HepG2 (cell line): ENCODE measurements around the gene CEACAM4. TPM values are rescaled to one million over a fixed set of nuclear protein-coding genes. Genes with fewer than 3 reads are reported as not detected.
A peak's percentile ranks its signal among the peaks of the same experiment; 100 is the strongest.

Experiments
- ATAC-seq: fragments of 200-7000 bp; cut with Tn5 transposase; 3 replicates; pipeline ENCODE4 v1.9.1; 2020; ENCODE audit warnings: mild to moderate bottlenecking, moderate library complexity
- BruUV-seq: library from RNA; stranded (reverse); fragments of 400-500 nt; replicated peaks from 2 replicates; lab custom pipeline; 2021; lab: Mats Ljungman, UMichigan
- CTCF ChIA-PET: fragments of 300-600 bp; formaldehyde crosslinking; extraction: SDS; loops from one replicate; lab custom pipeline; 2021; ENCODE audit warnings: low total read pairs, inconsistent platforms, low intra/inter-chr PET ratio; lab: Yijun Ruan, JAX
- POLR2A ChIA-PET: fragments of 350-600 bp; sonication (Branson Sonifier 250); formaldehyde crosslinking; loops from one replicate; lab custom pipeline; 2020; ENCODE audit warnings: antibody characterized with exemption, inconsistent platforms; lab: Yijun Ruan, JAX
- DNase-seq: peaks from one replicate; pipeline ENCODE4 v3.0.0-alpha.2; 2015; ENCODE audit warnings: low spot score
- FAIRE-seq: peaks from 3 replicates; lab custom pipeline; 2011; peaks lifted over from hg19 to GRCh38; lab: Jason Lieb, UNC
- H2AFZ ChIP-seq: one replicate; pipeline ENCODE4 v1.6.1; 2011; ENCODE audit warnings: low read length, inconsistent platforms
- H3K27ac ChIP-seq: fragments of 300-600 bp; 3 replicates; pipeline ENCODE4 v1.8.0; 2011; ENCODE audit warnings: mixed run types, mild to moderate bottlenecking, mixed read lengths, low read length, inconsistent platforms; ENCODE audit not compliant: insufficient read depth; ENCODE audit errors: extremely low read length
- H3K27me3 ChIP-seq, 2 experiments: fragments of 200-600 bp in 1 of 2; 2 replicates in 1 of 2; 3 replicates in 1 of 2; pipeline versions ENCODE4 v1.6.0 to v1.8.0; 2011; ENCODE audit warnings: low read length in 2 of 2, mild to moderate bottlenecking in 2 of 2, moderate library complexity in 2 of 2, inconsistent platforms in 1 of 2; ENCODE audit not compliant: insufficient read depth in 2 of 2, control insufficient read depth in 1 of 2
- H3K36me3 ChIP-seq, 2 experiments: fragments of 200-600 bp in 1 of 2; replicated peaks in 1 of 2; 2 replicates in 1 of 2; 3 replicates in 1 of 2; pipeline versions ENCODE4 v1.5.1 to v1.8.0; 2011; ENCODE audit warnings: low read length in 2 of 2, inconsistent platforms in 1 of 2; ENCODE audit not compliant: insufficient read depth in 2 of 2, control insufficient read depth in 1 of 2
- H3K4me1 ChIP-seq: 2 replicates; pipeline ENCODE4 v1.5.1; 2012; ENCODE audit warnings: low read length, inconsistent platforms; ENCODE audit not compliant: insufficient read depth
- H3K4me2 ChIP-seq: 2 replicates; pipeline ENCODE4 v1.6.0; 2011; ENCODE audit warnings: low read depth, low read length, inconsistent platforms
- H3K4me3 ChIP-seq, 3 experiments: fragments of 200-600 bp in 1 of 3; sonication (generic), shearing (Covaris generic) in 1 of 3; replicated peaks in 1 of 3; 2 replicates each; pipeline ENCODE4 v1.5.1; 2011 to 2016; ENCODE audit warnings: low read length in 3 of 3, inconsistent platforms in 2 of 3, low read depth in 2 of 3, mild to moderate bottlenecking in 2 of 3, control low read depth in 1 of 3, mixed read lengths in 1 of 3; ENCODE audit not compliant: insufficient read depth in 1 of 3
- H3K79me2 ChIP-seq: one replicate; pipeline ENCODE4 v1.6.1; 2011; ENCODE audit warnings: low read length, inconsistent platforms; ENCODE audit not compliant: insufficient read depth
- H3K9ac ChIP-seq: 2 replicates; pipeline ENCODE4 v1.6.0; 2011; ENCODE audit warnings: mild to moderate bottlenecking, low read depth, low read length, inconsistent platforms; ENCODE audit not compliant: insufficient read depth
- H3K9me3 ChIP-seq: 2 replicates; pipeline ENCODE4 v1.5.1; 2012; ENCODE audit warnings: mild to moderate bottlenecking, low read length
- H4K20me1 ChIP-seq: 2 replicates; pipeline ENCODE4 v1.6.0; 2011; ENCODE audit warnings: inconsistent platforms, mild to moderate bottlenecking, low read length, moderate library complexity; ENCODE audit not compliant: insufficient read depth
- ARNTL ChIP-seq: sonication (generic); formaldehyde crosslinking; IDR thresholded peaks from 2 replicates; pipeline ENCODE4 v1.4.0; 2020; ENCODE audit warnings: mild to moderate bottlenecking, missing genetic modification reagents
- CERS6 ChIP-seq: sonication (generic); formaldehyde crosslinking; IDR thresholded peaks from 2 replicates; pipeline ENCODE4 v1.5.0; 2020; ENCODE audit warnings: missing genetic modification reagents
- YEATS2 ChIP-seq: sonication (generic); formaldehyde crosslinking; IDR thresholded peaks from 2 replicates; pipeline ENCODE4 v1.4.0; 2020; ENCODE audit warnings: missing genetic modification reagents, borderline replicate concordance
- ZNF317 ChIP-seq: sonication (generic); formaldehyde crosslinking; IDR thresholded peaks from 2 replicates; pipeline ENCODE4 v1.5.0; 2020; ENCODE audit warnings: mild to moderate bottlenecking, missing genetic modification reagents
- WGBS: methylation state at CpG from one replicate; pipeline ENCODE4 v1.1.6; 2017; ENCODE audit warnings: low lambda C conversion rate; 5-methylcytosine and 5-hydroxymethylcytosine counted together
- in situ Hi-C: cut with HindIII; loops from 2 replicates; pipeline ENCODE4 v1.10.0; 2017; ENCODE audit warnings: low pct_unique_long_range_greater_than_20kb; ENCODE audit not compliant: extremely low pct_ligation_motif_present
- intact Hi-C: fragments of 100-400 bp; cut with micrococcal nuclease; formaldehyde crosslinking; loops from one replicate; pipeline ENCODE4 v1.10.0; 2022; ENCODE audit not compliant: unreplicated experiment
- polyA plus RNA-seq, 8 experiments: library from polyadenylated mRNA; depleted of rRNA in 3 of 8; stranded (reverse) in 7 of 8; unstranded in 1 of 8; fragments of >200 nt; fragmentation: Illumina TruSeq in 4 of 8; extraction: Trizol in 4 of 8; gene quantifications; 2 replicates each; pipeline versions ENCODE4 v1.2.1 to v1.2.3, GENCODE V29; 2011 to 2016; ENCODE audit warnings: low read depth in 4 of 8, missing spikeins in 1 of 8, mixed read lengths in 1 of 8; ENCODE audit not compliant: insufficient read depth in 1 of 8
- small RNA-seq, 3 experiments: library from RNA; depleted of rRNA; stranded (forward); fragments of <200 nt; gene quantifications; one replicate each; pipeline ENCODE3, GENCODE V24; 2012; ENCODE audit warnings: low read depth in 2 of 3, low replicate concordance in 1 of 3; ENCODE audit not compliant: insufficient read length in 3 of 3, insufficient read depth in 2 of 3
- total RNA-seq, 5 experiments: library from RNA; depleted of rRNA; stranded (reverse); fragments of >200 nt; fragmentation: Illumina TruSeq; extraction: Trizol; gene quantifications; 2 replicates each; pipeline ENCODE4 v1.2.3, GENCODE V29; 2016; ENCODE audit warnings: low read depth in 1 of 5
- TF ChIP-seq, protein P1 (sequence below): sonication (generic); formaldehyde crosslinking; IDR thresholded peaks from 2 replicates; pipeline ENCODE4 v1.9.0; 2021; ENCODE audit warnings: missing genetic modification reagents, mild to moderate bottlenecking, borderline replicate concordance
- TF ChIP-seq, protein P2 (sequence below): sonication (generic); IDR thresholded peaks from 2 replicates; pipeline ENCODE4 v1.6.1; 2016; ENCODE audit warnings: low read depth, borderline replicate concordance

Gene CEACAM4
- total and polyA plus RNA-seq, 2 of the 13 experiments (the other 11 are each of a cell fraction or from before 2014, with no cell fraction given), result not detected

GRCh38 chr19:41569481-41570150, 57.3 kb downstream of the CEACAM4 start:
- TF ChIP-seq, protein P1, sequence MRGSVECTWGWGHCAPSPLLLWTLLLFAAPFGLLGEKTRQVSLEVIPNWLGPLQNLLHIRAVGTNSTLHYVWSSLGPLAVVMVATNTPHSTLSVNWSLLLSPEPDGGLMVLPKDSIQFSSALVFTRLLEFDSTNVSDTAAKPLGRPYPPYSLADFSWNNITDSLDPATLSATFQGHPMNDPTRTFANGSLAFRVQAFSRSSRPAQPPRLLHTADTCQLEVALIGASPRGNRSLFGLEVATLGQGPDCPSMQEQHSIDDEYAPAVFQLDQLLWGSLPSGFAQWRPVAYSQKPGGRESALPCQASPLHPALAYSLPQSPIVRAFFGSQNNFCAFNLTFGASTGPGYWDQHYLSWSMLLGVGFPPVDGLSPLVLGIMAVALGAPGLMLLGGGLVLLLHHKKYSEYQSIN (CRISPR knock-in tag), result no peak
- no peak for TF ChIP-seq ARNTL (CRISPR knock-in tag)
- no peak for TF ChIP-seq CERS6
- TF ChIP-seq YEATS2 (CRISPR knock-in tag), result no peak
- TF ChIP-seq ZNF317, result no peak
- TF ChIP-seq, protein P2, sequence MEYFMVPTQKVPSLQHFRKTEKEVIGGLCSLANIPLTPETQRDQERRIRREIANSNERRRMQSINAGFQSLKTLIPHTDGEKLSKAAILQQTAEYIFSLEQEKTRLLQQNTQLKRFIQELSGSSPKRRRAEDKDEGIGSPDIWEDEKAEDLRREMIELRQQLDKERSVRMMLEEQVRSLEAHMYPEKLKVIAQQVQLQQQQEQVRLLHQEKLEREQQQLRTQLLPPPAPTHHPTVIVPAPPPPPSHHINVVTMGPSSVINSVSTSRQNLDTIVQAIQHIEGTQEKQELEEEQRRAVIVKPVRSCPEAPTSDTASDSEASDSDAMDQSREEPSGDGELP, result no peak
- no peaks in the 10 kb centered on the region for H3K36me3 ChIP-seq
- in situ Hi-C loops, result no loop called here
- no peak overlapping the region for H3K27ac ChIP-seq
- 13% methylated on average over 8 of the region's 11 CpGs for WGBS
- no peaks in the 10 kb centered on the region; the same call in 1 of the 2 replicates for H3K4me1 ChIP-seq
- ChIA-PET POLR2A (no interaction called here), CTCF (interaction anchor here (1.3 to 2.0 kb wide), 2 partner anchors 28 to 120 kb away, joined by 8 to 37 read pairs; no protein-coding TSS in a partner anchor)
- no peak overlapping the region for H3K4me3 ChIP-seq
- ATAC-seq (peak; percentile 34; the same call in 2 of the 3 replicates), DNase-seq (no peak), FAIRE-seq (no peak)
- no peak overlapping the region for H3K9ac ChIP-seq
- H3K27me3 ChIP-seq, result peaks cover under 1 to 14% of the 10 kb centered on the region in 2 experiments; a peak in 3 of 5 replicates
- no TSS peak for BruUV-seq
- H3K79me2 ChIP-seq, result no peaks in the 10 kb centered on the region
- no peaks in the 10 kb centered on the region for H3K9me3 ChIP-seq
- H4K20me1 ChIP-seq, result no peaks in the 10 kb centered on the region
- no peak overlapping the region for H3K4me2 ChIP-seq
- H2AFZ ChIP-seq, result no peak overlapping the region
- intact Hi-C loops, result loop anchor here (1.0 kb wide), 1 partner anchor 120 kb away; no protein-coding TSS in a partner anchor

Small RNA genes within 50 kb of the gene (small RNA-seq; reads per million reads assigned to genes)
- 0 reads per million in 3 experiments for gene AC243960.4

Other genes starting within 250 kb of the CEACAM4 start
- 23.6 and 24.1 TPM in 2 replicates for gene EXOSC5, start 229.7 kb downstream of the CEACAM4 start, total RNA-seq (2016; rRNA removed; fragmentation: Illumina TruSeq; extraction: Trizol)
- gene EXOSC5, start 229.7 kb downstream of the CEACAM4 start, polyA plus RNA-seq (2011; rRNA removed), result 26.5 and 31.5 TPM in 2 replicates
- gene BCKDHA, start 229.3 kb downstream of the CEACAM4 start, total RNA-seq (2016; rRNA removed; fragmentation: Illumina TruSeq; extraction: Trizol), result 9.7 and 11.8 TPM in 2 replicates
- gene BCKDHA, start 229.3 kb downstream of the CEACAM4 start, polyA plus RNA-seq (2011; rRNA removed), result 31.3 and 31.5 TPM in 2 replicates
- gene B3GNT8, start 199.7 kb downstream of the CEACAM4 start, total RNA-seq (2016; rRNA removed; fragmentation: Illumina TruSeq; extraction: Trizol), result 1.9 and 2.3 TPM in 2 replicates
- gene B3GNT8, start 199.7 kb downstream of the CEACAM4 start, polyA plus RNA-seq (2011; rRNA removed), result 0.26 and 0.44 TPM in 2 replicates
- 39.0 and 51.9 TPM in 2 replicates for gene DMAC2, start 187.2 kb downstream of the CEACAM4 start, total RNA-seq (2016; rRNA removed; fragmentation: Illumina TruSeq; extraction: Trizol)
- gene DMAC2, start 187.2 kb downstream of the CEACAM4 start, polyA plus RNA-seq (2011; rRNA removed), result 66.0 TPM in 2 replicates
- gene ERICH4, start 183.9 kb downstream of the CEACAM4 start, total RNA-seq (2016; rRNA removed; fragmentation: Illumina TruSeq; extraction: Trizol), result 0.64 and 1.0 TPM in 2 replicates
- gene ERICH4, start 183.9 kb downstream of the CEACAM4 start, polyA plus RNA-seq (2011; rRNA removed), result 0.38 and 0.40 TPM in 2 replicates
- gene CEACAM21, start 50.9 kb downstream of the CEACAM4 start, total RNA-seq (2016; rRNA removed; fragmentation: Illumina TruSeq; extraction: Trizol), result not detected in 2 replicates
- 0.05 TPM in 1 of 2 replicates, not detected in the other for gene CEACAM21, start 50.9 kb downstream of the CEACAM4 start, polyA plus RNA-seq (2011; rRNA removed)
- not detected in 2 replicates for gene CEACAM7, start 61.2 kb upstream of the CEACAM4 start, total RNA-seq (2016; rRNA removed; fragmentation: Illumina TruSeq; extraction: Trizol)
- gene CEACAM7, start 61.2 kb upstream of the CEACAM4 start, polyA plus RNA-seq (2011; rRNA removed), result not detected in 2 replicates
- gene CEACAM5, start 81.6 kb upstream of the CEACAM4 start, total RNA-seq (2016; rRNA removed; fragmentation: Illumina TruSeq; extraction: Trizol), result not detected in 2 replicates
- not detected in 2 replicates for gene CEACAM5, start 81.6 kb upstream of the CEACAM4 start, polyA plus RNA-seq (2011; rRNA removed)
- not detected in 2 replicates for gene CEACAM6, start 128.5 kb upstream of the CEACAM4 start, total RNA-seq (2016; rRNA removed; fragmentation: Illumina TruSeq; extraction: Trizol)
- gene CEACAM6, start 128.5 kb upstream of the CEACAM4 start, polyA plus RNA-seq (2011; rRNA removed), result not detected in 2 replicates
- gene CEACAM3, start 169.5 kb upstream of the CEACAM4 start, total RNA-seq (2016; rRNA removed; fragmentation: Illumina TruSeq; extraction: Trizol), result not detected in 2 replicates
- gene CEACAM3, start 169.5 kb upstream of the CEACAM4 start, polyA plus RNA-seq (2011; rRNA removed), result not detected in 2 replicates
- gene LYPD4, start 217.6 kb upstream of the CEACAM4 start, total RNA-seq (2016; rRNA removed; fragmentation: Illumina TruSeq; extraction: Trizol), result not detected in 2 replicates
- gene LYPD4, start 217.6 kb upstream of the CEACAM4 start, polyA plus RNA-seq (2011; rRNA removed), result not detected in 2 replicates
- gene DMRTC2, start 218.0 kb upstream of the CEACAM4 start, total RNA-seq (2016; rRNA removed; fragmentation: Illumina TruSeq; extraction: Trizol), result not detected in 2 replicates
- not detected in 2 replicates for gene DMRTC2, start 218.0 kb upstream of the CEACAM4 start, polyA plus RNA-seq (2011; rRNA removed)
- 4,758 and 5,028 TPM in 2 replicates for gene RPS19, start 233.2 kb upstream of the CEACAM4 start, total RNA-seq (2016; rRNA removed; fragmentation: Illumina TruSeq; extraction: Trizol)
- gene RPS19, start 233.2 kb upstream of the CEACAM4 start, polyA plus RNA-seq (2011; rRNA removed), result 1,633 and 1,983 TPM in 2 replicates